ENCODE data around the gene ANXA2. TPM values are rescaled to one million over a fixed set of nuclear protein-coding genes. Genes with fewer than 3 reads are reported as not detected.

Gene ANXA2
- total RNA-seq, 1 donor from 2014 or later = 925 TPM

GRCh38 chr15:60385620-60386552, 11.9 kb downstream of the ANXA2 start:
- no peak overlapping the region for H3K4me3 Mint-ChIP-seq (ENCODE audit: unreplicated experiment)
- peaks cover 22% of the 10 kb centered on the region for H3K36me3 Mint-ChIP-seq (ENCODE audit: unreplicated experiment)
- no peaks in the 10 kb centered on the region for H3K27me3 Mint-ChIP-seq (ENCODE audit: unreplicated experiment)
- H3K27ac Mint-ChIP-seq (ENCODE audit: unreplicated experiment) = no peak overlapping the region
- peaks cover 24% of the 10 kb centered on the region for H3K4me1 Mint-ChIP-seq (ENCODE audit: low read depth, unreplicated experiment)
- no peak for TF ChIP-seq CTCF (IDR thresholded peaks at IDR 0.05; ENCODE audit: partially characterized antibody, unreplicated experiment)
- H3K9me3 Mint-ChIP-seq (ENCODE audit: unreplicated experiment) = peaks cover 4% of the 10 kb centered on the region
- DNase-seq = no peak

GRCh38 chr15:60384526-60385126, 13.2 kb downstream of the ANXA2 start:
- TF ChIP-seq CTCF (IDR thresholded peaks at IDR 0.05; ENCODE audit: partially characterized antibody, unreplicated experiment) = no peak
- Mint-ChIP-seq H3K27me3 (ENCODE audit: unreplicated experiment) (no peaks in the 10 kb centered on the region), H3K4me1 (ENCODE audit: low read depth, unreplicated experiment) (peaks cover 11% of the 10 kb centered on the region), H3K36me3 (ENCODE audit: unreplicated experiment) (peaks cover 23% of the 10 kb centered on the region), H3K27ac (ENCODE audit: unreplicated experiment) (no peak overlapping the region), H3K9me3 (ENCODE audit: unreplicated experiment) (peaks cover 4% of the 10 kb centered on the region), H3K4me3 (ENCODE audit: unreplicated experiment) (no peak overlapping the region)
- no peak for DNase-seq

- H3K9me3 Mint-ChIP-seq (ENCODE audit: unreplicated experiment) = peaks cover 4% of the 10 kb centered on the region
- H3K4me3 Mint-ChIP-seq (ENCODE audit: unreplicated experiment) = no peak overlapping the region
- peaks cover 23% of the 10 kb centered on the region for H3K36me3 Mint-ChIP-seq (ENCODE audit: unreplicated experiment)
- no peaks in the 10 kb centered on the region for H3K27me3 Mint-ChIP-seq (ENCODE audit: unreplicated experiment)
- no peak for DNase-seq
- no peak for TF ChIP-seq CTCF (IDR thresholded peaks at IDR 0.05; ENCODE audit: partially characterized antibody, unreplicated experiment)
- peaks cover 7% of the 10 kb centered on the region for H3K4me1 Mint-ChIP-seq (ENCODE audit: low read depth, unreplicated experiment)
- no peak overlapping the region for H3K27ac Mint-ChIP-seq (ENCODE audit: unreplicated experiment)
Observed at GRCh38 chr15:60384053-60384452, 13.7 kb downstream of the ANXA2 start.

GRCh38 chr15:60382773-60383674, 14.8 kb downstream of the ANXA2 start:
- DNase-seq = no peak
- no peak overlapping the region for H3K4me3 Mint-ChIP-seq (ENCODE audit: unreplicated experiment)
- no peak for TF ChIP-seq CTCF (IDR thresholded peaks at IDR 0.05; ENCODE audit: partially characterized antibody, unreplicated experiment)
- no peaks in the 10 kb centered on the region for H3K9me3 Mint-ChIP-seq (ENCODE audit: unreplicated experiment)
- no peaks in the 10 kb centered on the region for H3K27me3 Mint-ChIP-seq (ENCODE audit: unreplicated experiment)
- H3K4me1 Mint-ChIP-seq (ENCODE audit: low read depth, unreplicated experiment) = peaks cover 7% of the 10 kb centered on the region
- peaks cover 23% of the 10 kb centered on the region for H3K36me3 Mint-ChIP-seq (ENCODE audit: unreplicated experiment)
- H3K27ac Mint-ChIP-seq (ENCODE audit: unreplicated experiment) = no peak overlapping the region
